ENCODE data around the gene FMNL1. TPM values are rescaled to one million over a fixed set of nuclear protein-coding genes. Genes with fewer than 3 reads are reported as not detected.

FMNL1 gene
- total RNA-seq, 1 donor from 2014 or later = 2.4 TPM

DNA sequence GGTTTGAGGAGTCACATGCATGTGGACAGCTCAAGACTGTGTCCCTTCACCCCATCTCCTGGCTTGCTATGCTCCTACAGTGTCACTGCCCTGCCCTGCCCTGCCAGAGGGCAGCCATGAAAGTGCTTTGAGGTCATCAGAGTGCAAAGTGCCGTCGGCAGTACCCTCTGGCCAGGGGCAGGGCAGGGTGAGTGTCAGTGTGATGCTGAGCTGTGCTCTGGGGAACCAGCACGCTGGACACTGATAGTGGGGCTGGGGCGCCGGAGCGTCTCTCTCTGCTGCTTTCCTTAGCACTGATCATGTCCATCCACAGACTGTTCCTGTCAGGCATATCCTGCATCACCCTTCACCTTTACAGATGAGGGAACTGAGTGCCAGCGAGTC is 41.8 kb downstream of the FMNL1 start:
- no peak for DNase-seq (ENCODE audit: low spot score)
- peaks cover 12% of the 10 kb centered on the region for H3K36me3 Mint-ChIP-seq
- no peak overlapping the region for H2AFZ ChIP-seq (replicated peaks)
- H3K27ac ChIP-seq = no peak overlapping the region
- no peaks in the 10 kb centered on the region for H3K79me2 ChIP-seq (ENCODE audit: low read depth)
- H3K4me1 ChIP-seq = peaks cover 8% of the 10 kb centered on the region
- peaks cover 6% of the 10 kb centered on the region for H3K4me1 Mint-ChIP-seq
- no peaks in the 10 kb centered on the region for H4K20me1 ChIP-seq (ENCODE audit: low read depth)
- H3K9ac ChIP-seq = no peak overlapping the region
- TF ChIP-seq, protein P1, sequence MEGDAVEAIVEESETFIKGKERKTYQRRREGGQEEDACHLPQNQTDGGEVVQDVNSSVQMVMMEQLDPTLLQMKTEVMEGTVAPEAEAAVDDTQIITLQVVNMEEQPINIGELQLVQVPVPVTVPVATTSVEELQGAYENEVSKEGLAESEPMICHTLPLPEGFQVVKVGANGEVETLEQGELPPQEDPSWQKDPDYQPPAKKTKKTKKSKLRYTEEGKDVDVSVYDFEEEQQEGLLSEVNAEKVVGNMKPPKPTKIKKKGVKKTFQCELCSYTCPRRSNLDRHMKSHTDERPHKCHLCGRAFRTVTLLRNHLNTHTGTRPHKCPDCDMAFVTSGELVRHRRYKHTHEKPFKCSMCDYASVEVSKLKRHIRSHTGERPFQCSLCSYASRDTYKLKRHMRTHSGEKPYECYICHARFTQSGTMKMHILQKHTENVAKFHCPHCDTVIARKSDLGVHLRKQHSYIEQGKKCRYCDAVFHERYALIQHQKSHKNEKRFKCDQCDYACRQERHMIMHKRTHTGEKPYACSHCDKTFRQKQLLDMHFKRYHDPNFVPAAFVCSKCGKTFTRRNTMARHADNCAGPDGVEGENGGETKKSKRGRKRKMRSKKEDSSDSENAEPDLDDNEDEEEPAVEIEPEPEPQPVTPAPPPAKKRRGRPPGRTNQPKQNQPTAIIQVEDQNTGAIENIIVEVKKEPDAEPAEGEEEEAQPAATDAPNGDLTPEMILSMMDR (IDR thresholded peaks at IDR 0.05) = no peak
- no peak for TF ChIP-seq EZH2phosphoT487 (IDR thresholded peaks at IDR 0.05)
- TF ChIP-seq EZH2 (IDR thresholded peaks at IDR 0.05) = no peak
- H3K27me3 ChIP-seq = peaks cover 16% of the 10 kb centered on the region
- H3K4me3 Mint-ChIP-seq = no peak overlapping the region
- H3K27me3 Mint-ChIP-seq (ENCODE audit: insufficient read depth, low read depth) = peaks cover 2% of the 10 kb centered on the region
- H3K4me2 ChIP-seq = no peak overlapping the region
- no peak overlapping the region for H3K4me3 ChIP-seq
- no peaks in the 10 kb centered on the region for H3K9me3 Mint-ChIP-seq
- H3K36me3 ChIP-seq = no peaks in the 10 kb centered on the region
- no peaks in the 10 kb centered on the region for H3F3A ChIP-seq (ENCODE audit: low read depth)
- no peak overlapping the region for H3K27ac Mint-ChIP-seq
- no peaks in the 10 kb centered on the region for H3K9me3 ChIP-seq (ENCODE audit: low read depth)

DNA sequence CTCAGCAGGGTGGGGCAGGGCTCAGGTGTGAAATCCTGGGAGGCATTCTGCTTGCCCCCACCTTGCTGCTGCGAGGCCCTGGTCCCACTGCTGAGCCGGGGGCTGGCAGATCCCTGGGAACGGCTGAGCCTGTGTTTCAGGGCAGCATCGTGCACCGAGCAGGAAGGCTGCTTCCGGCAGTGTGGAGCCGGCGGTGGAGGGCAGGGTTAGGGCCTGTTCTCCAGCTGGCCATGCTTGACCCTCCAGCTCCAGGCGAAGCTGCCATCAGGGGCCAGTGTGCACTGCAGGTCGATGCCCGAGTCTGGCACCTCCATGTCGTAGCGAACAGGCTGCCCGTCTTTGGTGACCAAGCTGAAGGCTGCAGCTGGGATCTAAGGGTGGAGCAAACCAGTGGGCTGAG is 42.7 kb downstream of the FMNL1 start:
- Mint-ChIP-seq H3K27ac (no peak overlapping the region), H3K27me3 (ENCODE audit: insufficient read depth, low read depth) (peaks cover 2% of the 10 kb centered on the region), H3K36me3 (peaks cover 17% of the 10 kb centered on the region), H3K9me3 (no peaks in the 10 kb centered on the region), H3K4me3 (no peak overlapping the region), H3K4me1 (peaks cover 10% of the 10 kb centered on the region)
- Histone ChIP-seq H3K79me2 (ENCODE audit: low read depth) (no peaks in the 10 kb centered on the region), H3K27me3 (peaks cover 16% of the 10 kb centered on the region), H3K27ac (no peak overlapping the region), H3K4me2 (no peak overlapping the region), H3K4me1 (peaks cover 8% of the 10 kb centered on the region), H2AFZ (replicated peaks) (no peak overlapping the region), H4K20me1 (ENCODE audit: low read depth) (no peaks in the 10 kb centered on the region), H3K4me3 (no peak overlapping the region), H3K9me3 (ENCODE audit: low read depth) (no peaks in the 10 kb centered on the region), H3K36me3 (no peaks in the 10 kb centered on the region), H3K9ac (no peak overlapping the region), H3F3A (ENCODE audit: low read depth) (no peaks in the 10 kb centered on the region)
- no peak for DNase-seq (ENCODE audit: low spot score)
- TF ChIP-seq, protein P1 (IDR thresholded peaks at IDR 0.05) = no peak
- TF ChIP-seq EZH2phosphoT487 (IDR thresholded peaks at IDR 0.05) (no peak), EZH2 (IDR thresholded peaks at IDR 0.05) (no peak)

DNA sequence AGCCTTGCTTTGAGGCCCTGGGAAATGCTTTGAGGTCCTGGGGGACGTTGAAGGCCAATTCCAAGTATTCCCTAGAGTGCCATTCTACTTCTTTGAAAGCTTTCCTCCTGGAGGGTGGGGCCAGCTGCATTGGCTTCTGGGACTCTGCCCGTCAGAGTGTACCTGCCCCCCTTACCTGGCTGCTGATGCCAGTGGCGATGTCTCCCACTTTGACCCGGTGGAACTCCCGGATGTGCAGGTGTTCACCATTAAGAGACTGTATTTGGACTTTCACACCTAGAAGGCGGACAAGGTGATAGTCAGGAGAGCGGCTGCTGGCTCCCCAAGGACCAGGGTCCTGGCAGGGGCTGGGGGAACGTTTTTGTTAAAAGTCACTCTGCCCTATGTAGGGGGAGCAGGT is 43.3 kb downstream of the FMNL1 start:
- Histone ChIP-seq H3K4me1 (peaks cover 8% of the 10 kb centered on the region), H2AFZ (replicated peaks) (no peak overlapping the region), H3K9me3 (ENCODE audit: low read depth) (no peaks in the 10 kb centered on the region), H3K4me3 (no peak overlapping the region), H3K27ac (no peak overlapping the region), H3K79me2 (ENCODE audit: low read depth) (no peaks in the 10 kb centered on the region), H3K9ac (no peak overlapping the region), H3K4me2 (no peak overlapping the region), H3K36me3 (no peaks in the 10 kb centered on the region), H4K20me1 (ENCODE audit: low read depth) (no peaks in the 10 kb centered on the region), H3F3A (ENCODE audit: low read depth) (no peaks in the 10 kb centered on the region), H3K27me3 (peaks cover 16% of the 10 kb centered on the region)
- no peak for DNase-seq (ENCODE audit: low spot score)
- H3K27ac Mint-ChIP-seq = no peak overlapping the region
- peaks cover 21% of the 10 kb centered on the region for H3K36me3 Mint-ChIP-seq
- no peak overlapping the region for H3K4me3 Mint-ChIP-seq
- no peaks in the 10 kb centered on the region for H3K9me3 Mint-ChIP-seq
- no peak for TF ChIP-seq EZH2 (IDR thresholded peaks at IDR 0.05)
- TF ChIP-seq, protein P1 (IDR thresholded peaks at IDR 0.05) = no peak
- no peak for TF ChIP-seq EZH2phosphoT487 (IDR thresholded peaks at IDR 0.05)
- peaks cover 14% of the 10 kb centered on the region for H3K4me1 Mint-ChIP-seq
- peaks cover 2% of the 10 kb centered on the region for H3K27me3 Mint-ChIP-seq (ENCODE audit: insufficient read depth, low read depth)

Measured in neural progenitor cell (in vitro differentiated cells).